Measurements from ENCODE around the gene PIP4K2A.
A peak's percentile ranks its signal among the peaks of the same experiment; 100 is the strongest.

The PIP4K2A gene

GRCh38 chr10:22672319-22673090 lies 41.9 kb downstream of the PIP4K2A start:
- H3K36me3 ChIP-seq (replicated peaks; ENCODE audit: low read depth, low read length), result no peaks in the 10 kb centered on the region
- no peaks in the 10 kb centered on the region for H3K27me3 ChIP-seq (ENCODE audit: low read depth, low read length)

GRCh38 chr10:22670788-22671187 lies 43.6 kb downstream of the PIP4K2A start:
- TF ChIP-seq CTCF (IDR thresholded peaks at IDR 0.05; ENCODE audit: low read depth, low read length) (no peak), EZH2phosphoT487 (IDR thresholded peaks at IDR 0.05; ENCODE audit: low read depth) (no peak)
- Histone ChIP-seq H4K20me1 (ENCODE audit: insufficient read depth, low read length) (peaks cover 46% of the 10 kb centered on the region), H3K4me2 (ENCODE audit: low read length) (no peak overlapping the region)

More at GRCh38 chr10:22672319-22673090, 41.9 kb downstream of the PIP4K2A start:
- peaks cover 80% of the 10 kb centered on the region for H3K79me2 ChIP-seq (ENCODE audit: low read length)
- no peak overlapping the region for H3K4me2 ChIP-seq (ENCODE audit: low read length)
- no peak overlapping the region for H3K4me3 ChIP-seq (ENCODE audit: low read length)
- H3K27ac ChIP-seq (ENCODE audit: low read length), result no peak overlapping the region
- no peak overlapping the region for H2AFZ ChIP-seq (ENCODE audit: low read depth, low read length)
- peaks cover 41% of the 10 kb centered on the region for H4K20me1 ChIP-seq (ENCODE audit: insufficient read depth, low read length)
- no peak overlapping the region for H3K9ac ChIP-seq (ENCODE audit: low read length)
- H3K4me1 ChIP-seq (ENCODE audit: low read length), result peaks cover 16% of the 10 kb centered on the region
- TF ChIP-seq CTCF (IDR thresholded peaks at IDR 0.05; ENCODE audit: low read depth, low read length) (no peak), EZH2phosphoT487 (IDR thresholded peaks at IDR 0.05; ENCODE audit: low read depth) (no peak)
- no peaks in the 10 kb centered on the region for H3K9me3 ChIP-seq (ENCODE audit: insufficient read depth, low read length)

GRCh38 chr10:22669163-22669711 lies 45.1 kb downstream of the PIP4K2A start:
- Histone ChIP-seq H3K4me1 (ENCODE audit: low read length) (peaks cover 29% of the 10 kb centered on the region), H3K27ac (ENCODE audit: low read length) (no peak overlapping the region), H3K27me3 (ENCODE audit: low read depth, low read length) (no peaks in the 10 kb centered on the region), H4K20me1 (ENCODE audit: insufficient read depth, low read length) (peaks cover 45% of the 10 kb centered on the region), H3K36me3 (replicated peaks; ENCODE audit: low read depth, low read length) (no peaks in the 10 kb centered on the region), H2AFZ (ENCODE audit: low read depth, low read length) (no peak overlapping the region), H3K9ac (ENCODE audit: low read length) (peak overlapping the region; percentile 3; the same call in 1 of the 2 replicates), H3K4me3 (ENCODE audit: low read length) (peak overlapping the region; percentile 56), H3K79me2 (ENCODE audit: low read length) (peaks cover 85% of the 10 kb centered on the region), H3K4me2 (ENCODE audit: low read length) (peak overlapping the region; percentile 78), H3K9me3 (ENCODE audit: insufficient read depth, low read length) (no peaks in the 10 kb centered on the region)
- TF ChIP-seq EZH2phosphoT487 (IDR thresholded peaks at IDR 0.05; ENCODE audit: low read depth), result no peak
- no peak for TF ChIP-seq CTCF (IDR thresholded peaks at IDR 0.05; ENCODE audit: low read depth, low read length)

More at GRCh38 chr10:22670788-22671187, 43.6 kb downstream of the PIP4K2A start:
- H3K9ac ChIP-seq (ENCODE audit: low read length), result no peak overlapping the region
- no peaks in the 10 kb centered on the region for H3K9me3 ChIP-seq (ENCODE audit: insufficient read depth, low read length)
- no peak overlapping the region for H3K4me3 ChIP-seq (ENCODE audit: low read length)
- H2AFZ ChIP-seq (ENCODE audit: low read depth, low read length), result no peak overlapping the region
- no peaks in the 10 kb centered on the region for H3K27me3 ChIP-seq (ENCODE audit: low read depth, low read length)
- H3K27ac ChIP-seq (ENCODE audit: low read length), result no peak overlapping the region
- H3K36me3 ChIP-seq (replicated peaks; ENCODE audit: low read depth, low read length), result no peaks in the 10 kb centered on the region
- H3K4me1 ChIP-seq (ENCODE audit: low read length), result peaks cover 29% of the 10 kb centered on the region
- H3K79me2 ChIP-seq (ENCODE audit: low read length), result peaks cover 81% of the 10 kb centered on the region

- Histone ChIP-seq H3K4me3 (ENCODE audit: low read length) (peak overlapping the region; percentile 55; the same call in 1 of the 2 replicates), H3K9me3 (ENCODE audit: insufficient read depth, low read length) (no peaks in the 10 kb centered on the region), H4K20me1 (ENCODE audit: insufficient read depth, low read length) (peaks cover 35% of the 10 kb centered on the region), H3K27ac (ENCODE audit: low read length) (no peak overlapping the region), H3K36me3 (replicated peaks; ENCODE audit: low read depth, low read length) (no peaks in the 10 kb centered on the region), H3K4me1 (ENCODE audit: low read length) (peaks cover 29% of the 10 kb centered on the region), H2AFZ (ENCODE audit: low read depth, low read length) (no peak overlapping the region), H3K27me3 (ENCODE audit: low read depth, low read length) (no peaks in the 10 kb centered on the region), H3K4me2 (ENCODE audit: low read length) (peak overlapping the region; percentile 55), H3K9ac (ENCODE audit: low read length) (no peak overlapping the region), H3K79me2 (ENCODE audit: low read length) (peaks cover 71% of the 10 kb centered on the region)
- TF ChIP-seq CTCF (IDR thresholded peaks at IDR 0.05; ENCODE audit: low read depth, low read length), result no peak
- no peak for TF ChIP-seq EZH2phosphoT487 (IDR thresholded peaks at IDR 0.05; ENCODE audit: low read depth)
These were observed 47.3 kb downstream of the PIP4K2A start for GRCh38 chr10:22667093-22667480.
